ENCODE results near the gene TRANK1. TPM values are rescaled to one million over a fixed set of nuclear protein-coding genes. Genes with fewer than 3 reads are reported as not detected.

TRANK1 gene
- total RNA-seq, 1 experiment from 2014 or later: 10.5 TPM

GRCh38 chr3:36992806-36993325 is 48.0 kb upstream of the TRANK1 start, which contains the start of gene EPM2AIP1 (continued):
- TF ChIP-seq FOXK1 (CRISPR knock-in tag; IDR thresholded peaks at IDR 0.05) (no peak), EMX1 (CRISPR knock-in tag; IDR thresholded peaks at IDR 0.05) (no peak), NR2C2 (CRISPR knock-in tag; IDR thresholded peaks at IDR 0.05) (no peak), HMGA2 (CRISPR knock-in tag; IDR thresholded peaks at IDR 0.05) (no peak), TCF7 (CRISPR knock-in tag; IDR thresholded peaks at IDR 0.05; ENCODE audit: low read depth) (0 out of 2 replicates have a peak, but pooled peaks have one; percentile 54), ZNF425 (CRISPR knock-in tag; conservative IDR thresholded peaks at IDR 0.05) (no peak), ZNF532 (CRISPR knock-in tag; IDR thresholded peaks at IDR 0.05; ENCODE audit: borderline replicate concordance) (no peak), E2F4 (CRISPR knock-in tag; IDR thresholded peaks at IDR 0.05; ENCODE audit: borderline replicate concordance, low read depth) (no peak), ARID4B (CRISPR knock-in tag; IDR thresholded peaks at IDR 0.05; ENCODE audit: borderline replicate concordance) (no peak), ESRRA (CRISPR knock-in tag; IDR thresholded peaks at IDR 0.05; ENCODE audit: borderline replicate concordance) (peak; percentile 64; the same call in 1 of the 2 replicates), ELF4 (CRISPR knock-in tag; IDR thresholded peaks at IDR 0.05; ENCODE audit: low read depth) (no peak), NFYB (CRISPR knock-in tag; conservative IDR thresholded peaks at IDR 0.05; ENCODE audit: low read depth) (no peak), TEAD4 (CRISPR knock-in tag; IDR thresholded peaks at IDR 0.05) (peak; percentile 34; the same call in 1 of the 2 replicates), FOXJ3 (CRISPR knock-in tag; IDR thresholded peaks at IDR 0.05; ENCODE audit: borderline replicate concordance) (no peak; the same call in 1 of the 2 replicates), ZBTB21 (CRISPR knock-in tag; IDR thresholded peaks at IDR 0.05; ENCODE audit: borderline replicate concordance) (no peak), TEAD1 (CRISPR knock-in tag; IDR thresholded peaks at IDR 0.05) (peak; percentile 69; the same call in 1 of the 2 replicates), CBFB (CRISPR knock-in tag; IDR thresholded peaks at IDR 0.05; ENCODE audit: low read depth) (no peak), SMAD3 (CRISPR knock-in tag; IDR thresholded peaks at IDR 0.05; ENCODE audit: borderline replicate concordance) (0 out of 2 replicates have a peak, but pooled peaks have one; percentile 72), MXD4 (CRISPR knock-in tag; IDR thresholded peaks at IDR 0.05; ENCODE audit: borderline replicate concordance) (no peak), SMAD4 (CRISPR knock-in tag; IDR thresholded peaks at IDR 0.05) (no peak), OVOL2 (CRISPR knock-in tag; IDR thresholded peaks at IDR 0.05; ENCODE audit: borderline replicate concordance) (no peak), IRF1 (CRISPR knock-in tag; IDR thresholded peaks at IDR 0.05) (no peak), CREB1 (CRISPR knock-in tag; IDR thresholded peaks at IDR 0.05) (no peak), FOXP1 (CRISPR knock-in tag; IDR thresholded peaks at IDR 0.05; ENCODE audit: borderline replicate concordance) (peak; percentile 94)
- TF ChIP-seq, protein P1, sequence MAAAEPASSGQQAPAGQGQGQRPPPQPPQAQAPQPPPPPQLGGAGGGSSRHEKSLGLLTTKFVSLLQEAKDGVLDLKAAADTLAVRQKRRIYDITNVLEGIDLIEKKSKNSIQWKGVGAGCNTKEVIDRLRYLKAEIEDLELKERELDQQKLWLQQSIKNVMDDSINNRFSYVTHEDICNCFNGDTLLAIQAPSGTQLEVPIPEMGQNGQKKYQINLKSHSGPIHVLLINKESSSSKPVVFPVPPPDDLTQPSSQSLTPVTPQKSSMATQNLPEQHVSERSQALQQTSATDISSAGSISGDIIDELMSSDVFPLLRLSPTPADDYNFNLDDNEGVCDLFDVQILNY (CRISPR knock-in tag; IDR thresholded peaks at IDR 0.05): no peak
- TF ChIP-seq, protein P2, sequence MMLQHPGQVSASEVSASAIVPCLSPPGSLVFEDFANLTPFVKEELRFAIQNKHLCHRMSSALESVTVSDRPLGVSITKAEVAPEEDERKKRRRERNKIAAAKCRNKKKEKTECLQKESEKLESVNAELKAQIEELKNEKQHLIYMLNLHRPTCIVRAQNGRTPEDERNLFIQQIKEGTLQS (CRISPR knock-in tag; conservative IDR thresholded peaks at IDR 0.05): no peak; the same call in 1 of the 2 replicates

Data from WTC11 (cell line).